HG03521 (cell line): ENCODE results near the gene PPP4R3A.
"Not testable (repeated sequence)": the region's sequence is repeated elsewhere in the genome, so short reads cannot be mapped to it uniquely, and the experiment has no call there.

Experiments
- ATAC-seq: cut with Tn5 transposase; IDR thresholded peaks from one replicate; pipeline ENCODE4 v1.9.1; 2021; ENCODE audit warnings: mild to moderate bottlenecking, moderate library complexity; ENCODE audit not compliant: unreplicated experiment

PPP4R3A gene

DNA sequence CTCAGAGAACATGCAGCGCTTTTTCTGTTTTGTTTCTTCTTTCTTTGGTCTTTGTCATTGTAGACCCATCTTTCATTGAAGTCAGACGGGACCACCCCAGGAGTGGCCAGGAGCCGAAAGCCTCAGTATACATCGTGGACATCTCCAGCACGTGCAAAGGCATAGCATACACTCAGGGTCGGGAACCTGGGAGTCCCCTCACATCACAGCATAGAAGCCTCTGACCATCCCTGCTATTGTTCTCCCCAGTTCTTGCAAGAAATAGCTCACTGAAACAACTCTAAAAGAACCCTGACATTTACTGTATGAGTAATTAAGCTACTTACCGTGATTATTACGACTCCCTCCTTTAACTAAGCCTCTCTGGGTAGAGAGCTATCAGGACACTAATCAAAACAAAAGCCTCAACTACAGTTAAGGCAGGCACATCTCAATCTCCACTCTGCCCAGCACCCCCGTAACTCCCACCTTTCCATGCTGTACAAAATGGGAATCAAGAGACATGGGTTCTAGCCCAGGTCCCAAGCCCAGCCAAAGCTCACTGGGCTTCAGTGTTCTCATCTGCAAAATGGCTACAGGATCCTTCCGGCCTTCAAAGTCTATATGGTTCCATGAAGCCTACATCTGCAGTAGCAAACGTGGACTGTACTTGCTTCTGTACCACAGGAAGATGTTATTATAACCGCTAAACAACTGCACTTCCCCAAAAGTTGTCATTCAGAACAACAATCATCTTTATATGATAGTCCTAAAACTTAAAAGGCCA, 99.2 kb downstream of the PPP4R3A start:
- ATAC-seq = no peak

DNA sequence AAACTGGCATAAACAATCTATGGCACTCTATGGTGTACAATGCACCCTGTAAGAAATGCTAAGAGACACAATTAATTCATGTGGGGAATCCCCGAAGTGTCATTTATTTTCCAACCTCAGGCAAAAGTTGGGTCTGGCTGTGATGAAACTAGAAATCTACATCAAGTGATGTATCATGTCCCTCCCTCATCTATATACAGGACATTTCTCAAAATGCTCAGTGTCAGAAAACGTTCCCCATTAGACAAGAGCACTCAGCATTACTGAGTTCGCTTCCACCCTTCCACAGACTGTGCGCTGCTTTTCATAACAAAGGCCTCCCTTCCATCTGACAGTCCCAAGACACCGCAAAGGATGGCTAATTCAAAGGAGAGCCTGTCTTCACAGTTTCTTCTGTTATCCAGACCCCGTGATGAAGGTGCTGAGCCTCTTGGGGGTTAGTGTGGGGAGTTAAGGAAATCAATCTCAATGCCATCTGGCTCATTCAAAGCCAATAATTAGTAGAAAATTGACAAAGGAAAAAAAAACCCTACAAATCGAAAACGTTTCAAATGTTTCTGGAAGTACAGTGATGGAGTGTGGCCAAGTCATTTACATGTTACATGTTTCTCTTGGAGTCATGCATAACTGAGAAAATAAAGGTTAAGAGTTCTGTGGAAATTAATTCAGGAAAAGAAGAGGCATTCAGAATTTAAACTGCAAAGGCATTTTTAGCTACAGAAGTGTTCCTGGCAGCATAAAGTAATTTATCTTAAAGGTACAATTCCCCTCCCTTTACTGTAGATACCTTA, 100.0 kb downstream of the PPP4R3A start:
- no peak for ATAC-seq

DNA sequence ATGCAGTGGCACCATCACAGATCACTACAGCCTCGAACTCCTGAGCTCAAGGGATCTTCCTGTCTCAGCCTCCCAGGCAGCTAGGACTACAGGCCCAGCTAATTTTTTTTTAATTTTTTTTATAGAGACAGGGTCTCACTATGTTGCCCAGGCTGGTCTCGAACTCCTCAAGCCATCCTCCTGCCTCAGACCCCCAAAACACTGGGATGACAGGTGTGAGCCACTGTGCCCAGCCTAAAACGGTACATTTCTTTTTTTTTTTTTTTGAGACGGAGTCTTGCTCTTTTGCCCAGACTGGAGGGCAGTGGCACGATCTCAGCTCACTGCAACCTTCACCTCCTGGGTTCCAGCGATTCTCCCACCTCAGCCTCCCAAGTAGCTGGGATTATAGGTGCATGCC, 100.9 kb downstream of the PPP4R3A start:
- not testable (repeated sequence) for ATAC-seq
